ENCODE measurements around the gene PCARE. TPM values are rescaled to one million over a fixed set of nuclear protein-coding genes. Genes with fewer than 3 reads are reported as not detected.

The PCARE gene
- total and polyA plus RNA-seq, 5 donors from 2014 or later = not detected

DNA sequence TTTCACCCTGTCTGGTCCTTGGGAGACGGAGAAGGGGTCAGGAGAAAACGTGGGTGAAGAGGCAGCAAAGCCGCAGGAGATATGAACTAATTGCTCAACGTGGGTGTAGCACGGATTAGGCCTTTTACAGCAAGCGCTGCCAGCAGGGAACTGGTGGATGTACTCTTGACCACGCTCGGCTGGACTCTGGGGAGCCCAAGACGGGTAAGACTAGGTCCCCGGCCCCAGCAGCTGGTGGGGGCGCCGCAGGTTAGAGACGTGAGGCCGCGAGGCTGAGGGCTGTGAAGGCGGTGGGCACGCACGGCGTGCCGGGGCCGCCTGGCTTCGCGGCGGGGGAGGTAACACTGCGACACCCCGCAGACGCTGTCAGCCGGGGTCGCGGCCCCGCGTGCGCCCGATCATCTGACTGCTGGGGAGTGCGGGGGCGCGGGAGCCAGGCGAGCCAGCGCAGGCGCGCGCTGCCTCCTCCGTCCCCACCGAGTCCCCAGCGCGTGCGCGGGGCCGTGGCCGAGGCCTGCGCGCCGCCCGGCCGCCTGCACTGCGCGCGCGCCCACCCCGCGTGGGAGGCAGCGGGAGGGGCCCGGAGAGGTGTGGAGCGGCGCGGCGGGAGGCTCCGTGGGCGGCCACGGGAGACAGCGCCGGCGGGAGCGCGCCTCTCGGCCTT, 40.8 kb upstream of the PCARE start, which contains the start of gene CLIP4:
CLIP4 (plus strand) TSS at position 470 of the 664 bp plus-strand sequence. CDS start 5,974 bp downstream, outside the sequence.
- ATAC-seq (ENCODE audit: low read depth in 2 of 2) (peak; percentile 77 to 81), DNase-seq (peak; percentile 56 to 68 (median 60))
- Mint-ChIP-seq H3K4me1 (peaks cover 14 to 54% (median 37%) of the 10 kb centered on the region in 4 donors), H3K36me3 (peaks cover 3% of the 10 kb centered on the region), H3K27me3 (peaks cover 9% of the 10 kb centered on the region), H3K4me3 (peak within 1 kb of the TSS; percentile 92 to 97 (median 95)), H3K27ac (peak within 1 kb of the TSS; percentile 95 to 97 (median 97)), H3K9me3 (no peaks in the 10 kb centered on the region)
- peaks cover 27% of the 10 kb centered on the region for H3K4me1 ChIP-seq (ENCODE audit: control insufficient read depth, insufficient read depth, low read length, poor library complexity, severe bottlenecking)
- no peaks in the 10 kb centered on the region for H3K36me3 ChIP-seq (ENCODE audit: control insufficient read depth, insufficient read depth, low read length)
- H3K4me3 ChIP-seq (ENCODE audit: low read depth, low read length) = peak within 1 kb of the TSS; percentile 98
- H3K27me3 ChIP-seq (ENCODE audit: control insufficient read depth, insufficient read depth, low read length) = no peaks in the 10 kb centered on the region
- no peaks in the 10 kb centered on the region for H3K9me3 ChIP-seq (ENCODE audit: control insufficient read depth in 2 of 2, low read length in 2 of 2)
- peak within 1 kb of the TSS; percentile 65 for H3K27ac ChIP-seq (ENCODE audit: insufficient read depth, low read length, poor library complexity, severe bottlenecking)

- Mint-ChIP-seq H3K27me3 (peaks cover 11% of the 10 kb centered on the region), H3K36me3 (peaks cover 3% of the 10 kb centered on the region), H3K27ac (peak overlapping the region; percentile 89 to 96 (median 90)), H3K4me3 (peak overlapping the region; percentile 92 to 97 (median 93)), H3K9me3 (no peaks in the 10 kb centered on the region), H3K4me1 (peaks cover 14 to 49% (median 33%) of the 10 kb centered on the region in 4 donors)
- DNase-seq (no peak), ATAC-seq (ENCODE audit: low read depth in 2 of 2) (no peak)
- Histone ChIP-seq H3K4me1 (ENCODE audit: control insufficient read depth, insufficient read depth, low read length, poor library complexity, severe bottlenecking) (peaks cover 27% of the 10 kb centered on the region), H3K4me3 (ENCODE audit: low read depth, low read length) (peak overlapping the region; percentile 60), H3K9me3 (ENCODE audit: control insufficient read depth in 2 of 2, low read length in 2 of 2) (no peaks in the 10 kb centered on the region), H3K27me3 (ENCODE audit: control insufficient read depth, insufficient read depth, low read length) (no peaks in the 10 kb centered on the region), H3K27ac (ENCODE audit: insufficient read depth, low read length, poor library complexity, severe bottlenecking) (peak overlapping the region; percentile 61), H3K36me3 (ENCODE audit: control insufficient read depth, insufficient read depth, low read length) (no peaks in the 10 kb centered on the region)
These were observed 40.2 kb upstream of the PCARE start for GRCh38 chr2:29114586-29114945.

- DNase-seq = no peak
- Histone ChIP-seq H3K36me3 (ENCODE audit: control insufficient read depth, insufficient read depth, low read length) (no peaks in the 10 kb centered on the region), H3K9me3 (ENCODE audit: control insufficient read depth in 2 of 2, low read length in 2 of 2) (no peaks in the 10 kb centered on the region), H3K4me3 (ENCODE audit: low read depth, low read length) (no peak overlapping the region), H3K27me3 (ENCODE audit: control insufficient read depth, insufficient read depth, low read length) (no peaks in the 10 kb centered on the region), H3K4me1 (ENCODE audit: control insufficient read depth, insufficient read depth, low read length, poor library complexity, severe bottlenecking) (peaks cover 21% of the 10 kb centered on the region), H3K27ac (ENCODE audit: insufficient read depth, low read length, poor library complexity, severe bottlenecking) (no peak overlapping the region)
- no peak for ATAC-seq (ENCODE audit: low read depth in 2 of 2)
- H3K36me3 Mint-ChIP-seq = peaks cover 3% of the 10 kb centered on the region
- peak overlapping the region; percentile 92 to 97 (median 93) for H3K4me3 Mint-ChIP-seq
- H3K9me3 Mint-ChIP-seq = no peaks in the 10 kb centered on the region
- peak overlapping the region; percentile 74 to 96 (median 90) for H3K27ac Mint-ChIP-seq
- peaks cover 15% of the 10 kb centered on the region for H3K27me3 Mint-ChIP-seq
- peaks cover 14 to 43% (median 26%) of the 10 kb centered on the region in 4 donors for H3K4me1 Mint-ChIP-seq
These were observed 39.6 kb upstream of the PCARE start for GRCh38 chr2:29113891-29114321.

- no peaks in the 10 kb centered on the region for H3K27me3 ChIP-seq (ENCODE audit: control insufficient read depth, insufficient read depth, low read length)
- H3K27ac ChIP-seq (ENCODE audit: insufficient read depth, low read length, poor library complexity, severe bottlenecking) = no peak overlapping the region
- no peak for ATAC-seq (ENCODE audit: low read depth in 2 of 2)
- H3K4me1 Mint-ChIP-seq = peaks cover 14 to 39% (median 22%) of the 10 kb centered on the region in 4 donors
- H3K27me3 Mint-ChIP-seq = peaks cover 15% of the 10 kb centered on the region
- H3K36me3 Mint-ChIP-seq = peaks cover 3% of the 10 kb centered on the region
- peaks cover 16% of the 10 kb centered on the region for H3K4me1 ChIP-seq (ENCODE audit: control insufficient read depth, insufficient read depth, low read length, poor library complexity, severe bottlenecking)
- peak overlapping the region; percentile 82 to 94 (median 92) for H3K4me3 Mint-ChIP-seq
- no peak overlapping the region for H3K4me3 ChIP-seq (ENCODE audit: low read depth, low read length)
- DNase-seq = no peak
- H3K9me3 ChIP-seq (ENCODE audit: control insufficient read depth in 2 of 2, low read length in 2 of 2) = no peaks in the 10 kb centered on the region
- peak overlapping the region in 1 of 3 donors; percentile 96 for H3K27ac Mint-ChIP-seq
- no peaks in the 10 kb centered on the region for H3K36me3 ChIP-seq (ENCODE audit: control insufficient read depth, insufficient read depth, low read length)
- no peaks in the 10 kb centered on the region for H3K9me3 Mint-ChIP-seq
These were observed 38.8 kb upstream of the PCARE start for GRCh38 chr2:29113027-29113686.

DNA sequence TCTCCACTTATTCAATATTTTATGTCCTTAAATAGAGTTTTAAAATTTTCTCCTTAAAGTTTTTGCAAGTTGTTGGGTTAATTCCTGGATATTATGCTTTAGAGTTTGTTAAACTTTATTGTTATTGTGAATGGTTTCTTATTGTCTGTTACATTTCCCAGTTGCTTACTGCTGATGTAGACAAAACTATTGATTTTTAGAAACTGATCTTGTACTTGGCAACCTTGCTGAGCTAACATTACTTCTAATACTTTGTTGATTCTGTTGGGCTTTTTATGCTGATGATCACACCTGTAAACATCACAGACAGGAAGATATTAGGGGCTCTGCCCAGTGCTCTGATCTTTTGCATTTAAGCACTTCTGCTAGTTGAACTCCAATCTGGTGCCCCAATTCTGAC, 38.1 kb upstream of the PCARE start:
- no peaks in the 10 kb centered on the region for H3K9me3 Mint-ChIP-seq
- H3K4me3 Mint-ChIP-seq = no peak overlapping the region
- no peak for DNase-seq
- no peak overlapping the region for H3K4me3 ChIP-seq (ENCODE audit: low read depth, low read length)
- ATAC-seq (ENCODE audit: low read depth in 2 of 2) = no peak
- H3K36me3 ChIP-seq (ENCODE audit: control insufficient read depth, insufficient read depth, low read length) = no peaks in the 10 kb centered on the region
- no peaks in the 10 kb centered on the region for H3K9me3 ChIP-seq (ENCODE audit: control insufficient read depth in 2 of 2, low read length in 2 of 2)
- H3K4me1 ChIP-seq (ENCODE audit: control insufficient read depth, insufficient read depth, low read length, poor library complexity, severe bottlenecking) = peaks cover 13% of the 10 kb centered on the region
- H3K27ac ChIP-seq (ENCODE audit: insufficient read depth, low read length, poor library complexity, severe bottlenecking) = no peak overlapping the region
- H3K27ac Mint-ChIP-seq = no peak overlapping the region
- peaks cover 15% of the 10 kb centered on the region for H3K27me3 Mint-ChIP-seq
- H3K27me3 ChIP-seq (ENCODE audit: control insufficient read depth, insufficient read depth, low read length) = no peaks in the 10 kb centered on the region
- H3K4me1 Mint-ChIP-seq = peaks cover 10 to 33% (median 18%) of the 10 kb centered on the region in 4 donors
- H3K36me3 Mint-ChIP-seq = peaks cover 3% of the 10 kb centered on the region

DNA sequence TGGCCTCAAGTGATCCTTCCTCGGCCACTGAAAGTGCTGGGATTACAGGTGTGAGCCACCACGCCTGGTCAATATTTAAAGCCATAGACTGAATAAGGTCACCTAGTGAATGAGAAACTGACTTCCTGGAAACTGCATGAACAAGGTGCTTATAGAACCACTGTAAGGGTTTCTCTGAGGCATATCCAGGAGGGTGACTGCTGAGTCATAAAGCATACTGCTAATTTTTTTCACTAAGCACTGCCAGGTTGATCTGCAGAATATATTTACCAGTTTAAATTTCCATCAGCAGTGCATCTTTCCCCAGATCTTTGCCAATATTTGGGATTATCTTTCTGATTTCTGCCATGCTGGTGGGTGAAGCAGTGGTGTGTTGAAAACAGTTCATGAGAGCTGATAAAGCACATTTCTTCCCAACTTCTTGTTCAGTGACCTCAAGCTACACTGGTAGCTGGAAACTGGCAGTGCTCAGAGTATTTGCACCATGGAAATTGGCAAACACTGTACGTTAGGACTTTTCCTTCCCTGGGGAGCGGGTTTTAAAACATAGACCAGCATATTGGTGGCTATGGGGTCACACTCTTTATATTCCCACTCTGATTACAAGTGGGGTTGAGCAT, 36.7 kb upstream of the PCARE start:
- Mint-ChIP-seq H3K27me3 (peaks cover 18% of the 10 kb centered on the region), H3K36me3 (peaks cover 3% of the 10 kb centered on the region)
- H3K36me3 ChIP-seq (ENCODE audit: control insufficient read depth, insufficient read depth, low read length) = no peaks in the 10 kb centered on the region

DNA sequence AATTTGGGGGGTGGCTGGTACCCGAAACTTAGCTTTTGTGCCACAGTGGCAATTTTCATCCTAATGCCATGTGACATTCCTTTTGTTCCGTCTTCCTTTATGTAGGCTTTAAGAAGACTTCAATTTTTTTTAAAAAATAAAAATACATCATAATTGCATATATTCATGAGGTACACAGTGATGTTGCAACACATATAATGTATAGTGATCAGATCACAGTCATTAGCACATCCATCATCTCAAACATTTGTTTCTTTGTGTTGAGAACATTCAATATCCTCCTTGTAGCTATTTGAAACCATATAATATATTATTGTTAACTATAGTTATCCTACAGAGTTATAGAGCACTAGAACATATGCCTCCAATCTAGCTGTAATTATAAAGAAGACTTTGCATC, 34.9 kb upstream of the PCARE start:
- Histone ChIP-seq H3K9me3 (ENCODE audit: control insufficient read depth in 2 of 2, low read length in 2 of 2) (no peaks in the 10 kb centered on the region), H3K4me3 (ENCODE audit: low read depth, low read length) (no peak overlapping the region), H3K27ac (ENCODE audit: insufficient read depth, low read length, poor library complexity, severe bottlenecking) (no peak overlapping the region), H3K36me3 (ENCODE audit: control insufficient read depth, insufficient read depth, low read length) (no peaks in the 10 kb centered on the region), H3K4me1 (ENCODE audit: control insufficient read depth, insufficient read depth, low read length, poor library complexity, severe bottlenecking) (no peaks in the 10 kb centered on the region), H3K27me3 (ENCODE audit: control insufficient read depth, insufficient read depth, low read length) (no peaks in the 10 kb centered on the region)
- Mint-ChIP-seq H3K9me3 (no peaks in the 10 kb centered on the region), H3K27ac (no peak overlapping the region), H3K4me1 (peaks cover 0 to 13% (median 7%) of the 10 kb centered on the region in 4 donors), H3K27me3 (peaks cover 22% of the 10 kb centered on the region), H3K36me3 (peaks cover 3% of the 10 kb centered on the region), H3K4me3 (no peak overlapping the region)
- DNase-seq (no peak), ATAC-seq (ENCODE audit: low read depth in 2 of 2) (no peak)

More for the DNA sequence above, 36.7 kb upstream of the PCARE start:
- Histone ChIP-seq H3K4me1 (ENCODE audit: control insufficient read depth, insufficient read depth, low read length, poor library complexity, severe bottlenecking) (peaks cover 6% of the 10 kb centered on the region), H3K27me3 (ENCODE audit: control insufficient read depth, insufficient read depth, low read length) (no peaks in the 10 kb centered on the region), H3K27ac (ENCODE audit: insufficient read depth, low read length, poor library complexity, severe bottlenecking) (no peak overlapping the region), H3K4me3 (ENCODE audit: low read depth, low read length) (no peak overlapping the region), H3K9me3 (ENCODE audit: control insufficient read depth in 2 of 2, low read length in 2 of 2) (no peaks in the 10 kb centered on the region)
- ATAC-seq (ENCODE audit: low read depth in 2 of 2) (no peak), DNase-seq (peak in 1 of 3 donors; percentile 73)
- H3K4me1 Mint-ChIP-seq = peaks cover 3 to 20% (median 8%) of the 10 kb centered on the region in 4 donors
- H3K27ac Mint-ChIP-seq = no peak overlapping the region
- H3K4me3 Mint-ChIP-seq = no peak overlapping the region
- H3K9me3 Mint-ChIP-seq = no peaks in the 10 kb centered on the region
